GM13976 (cell line): Measurements from ENCODE around the gene CCDC170.

Source experiments
- DNase-seq: peaks from one replicate; pipeline ENCODE4 v3.0.0; 2012; ENCODE audit warnings: low spot score
- in situ Hi-C: fragments of 300-500 bp; cut with MboI; formaldehyde crosslinking; loops from one replicate; pipeline ENCODE4 v1.12.0; 2022; ENCODE audit warnings: low sequenced_read_pairs, mixed read lengths, inconsistent platforms; ENCODE audit not compliant: unreplicated experiment
- TF ChIP-seq, protein P1 (sequence below): IDR thresholded peaks from 2 replicates; pipeline ENCODE4 v1.5.1; 2012; ENCODE audit warnings: borderline replicate concordance, mild to moderate bottlenecking; ENCODE audit not compliant: insufficient read depth; ENCODE audit errors: extremely low read depth, missing control alignments, control extremely low read depth

CCDC170 gene

DNA sequence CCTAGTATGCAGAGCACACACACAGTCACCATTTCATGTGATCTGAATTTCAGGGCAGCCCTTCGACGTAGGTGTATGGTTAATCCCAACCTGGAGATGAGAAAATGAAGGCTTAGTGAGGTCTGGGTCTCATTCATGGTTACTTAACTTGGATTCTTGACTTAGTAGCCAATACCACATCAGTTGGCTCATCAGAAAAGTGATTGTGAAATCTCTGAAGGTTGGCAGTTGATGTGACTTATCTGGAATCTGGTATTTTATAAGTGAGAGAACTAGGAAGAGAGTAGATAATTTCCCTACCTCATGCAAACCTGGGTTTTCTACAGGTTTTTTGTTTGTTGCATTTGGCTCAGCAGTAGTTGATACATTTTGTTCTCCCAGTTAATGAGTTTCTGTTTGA lies 123.7 kb downstream of the CCDC170 start:
- no peak for DNase-seq
- in situ Hi-C loops, result no loop called here

DNA sequence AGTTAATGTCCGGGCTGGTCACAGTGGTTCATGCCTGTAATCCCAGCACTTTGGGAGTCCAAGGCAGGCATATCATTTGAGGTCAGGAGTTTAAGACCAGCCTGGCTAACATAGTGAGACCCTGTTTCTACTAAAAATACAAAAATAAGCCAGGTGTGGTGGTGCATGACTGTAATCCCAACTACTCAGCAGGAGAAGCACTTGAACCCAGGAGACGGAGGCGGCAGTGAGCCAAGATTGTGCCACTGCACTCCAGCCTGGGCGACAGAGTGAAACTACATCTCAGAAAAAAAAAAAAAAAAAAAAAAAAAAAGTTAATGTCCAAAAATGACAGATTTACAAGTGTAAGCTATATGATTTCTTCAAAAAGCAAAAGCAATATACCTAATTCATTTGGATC lies 124.9 kb downstream of the CCDC170 start:
- DNase-seq, result no peak
- in situ Hi-C loops, result no loop called here
- TF ChIP-seq, protein P1, sequence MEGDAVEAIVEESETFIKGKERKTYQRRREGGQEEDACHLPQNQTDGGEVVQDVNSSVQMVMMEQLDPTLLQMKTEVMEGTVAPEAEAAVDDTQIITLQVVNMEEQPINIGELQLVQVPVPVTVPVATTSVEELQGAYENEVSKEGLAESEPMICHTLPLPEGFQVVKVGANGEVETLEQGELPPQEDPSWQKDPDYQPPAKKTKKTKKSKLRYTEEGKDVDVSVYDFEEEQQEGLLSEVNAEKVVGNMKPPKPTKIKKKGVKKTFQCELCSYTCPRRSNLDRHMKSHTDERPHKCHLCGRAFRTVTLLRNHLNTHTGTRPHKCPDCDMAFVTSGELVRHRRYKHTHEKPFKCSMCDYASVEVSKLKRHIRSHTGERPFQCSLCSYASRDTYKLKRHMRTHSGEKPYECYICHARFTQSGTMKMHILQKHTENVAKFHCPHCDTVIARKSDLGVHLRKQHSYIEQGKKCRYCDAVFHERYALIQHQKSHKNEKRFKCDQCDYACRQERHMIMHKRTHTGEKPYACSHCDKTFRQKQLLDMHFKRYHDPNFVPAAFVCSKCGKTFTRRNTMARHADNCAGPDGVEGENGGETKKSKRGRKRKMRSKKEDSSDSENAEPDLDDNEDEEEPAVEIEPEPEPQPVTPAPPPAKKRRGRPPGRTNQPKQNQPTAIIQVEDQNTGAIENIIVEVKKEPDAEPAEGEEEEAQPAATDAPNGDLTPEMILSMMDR, result no peak

More for the DNA sequence above, 123.7 kb downstream of the CCDC170 start:
- TF ChIP-seq, protein P1, result no peak

DNA sequence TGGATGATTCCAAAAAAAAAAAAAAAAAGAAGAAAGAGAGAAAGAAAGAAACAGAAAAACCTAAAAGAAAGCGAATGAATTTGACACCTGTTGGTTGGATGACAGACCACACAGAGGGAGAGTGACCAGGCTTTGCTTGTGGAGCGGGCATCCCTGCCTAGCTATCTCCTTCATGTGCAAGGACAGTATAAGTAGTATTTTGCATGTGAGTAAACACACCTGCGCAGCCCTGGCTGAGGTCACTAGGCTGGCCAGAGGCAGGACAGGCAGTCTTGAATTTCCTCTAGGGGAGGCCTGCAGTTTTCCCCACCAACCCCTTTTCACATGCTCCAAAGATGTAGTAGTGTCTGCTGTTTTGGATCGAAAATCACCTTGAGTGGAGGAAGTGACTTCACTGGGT lies 126.4 kb downstream of the CCDC170 start:
- DNase-seq, result no peak
- TF ChIP-seq, protein P1, result no peak
- in situ Hi-C loops, result no loop called here

DNA sequence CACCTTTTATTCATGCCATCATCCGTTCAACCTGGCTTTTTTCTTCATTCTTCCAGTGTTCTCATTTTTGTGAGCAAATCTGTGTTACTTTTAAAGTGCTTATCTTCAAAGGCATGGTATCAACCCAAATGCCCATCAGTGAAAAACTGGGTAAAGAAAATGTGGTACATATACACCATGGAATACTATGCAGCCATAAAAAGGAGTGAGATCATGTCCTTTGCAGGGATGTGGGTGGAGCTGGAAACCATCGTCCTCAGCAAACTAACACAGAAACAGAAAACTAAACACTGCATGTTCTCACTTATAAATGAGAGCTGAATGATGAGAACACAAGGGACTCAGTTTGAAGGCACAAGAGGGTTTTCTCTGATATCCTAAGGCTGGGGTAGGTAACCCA lies 130.3 kb downstream of the CCDC170 start:
- TF ChIP-seq, protein P1, result no peak
- DNase-seq, result no peak
- in situ Hi-C loops, result no loop called here

DNA sequence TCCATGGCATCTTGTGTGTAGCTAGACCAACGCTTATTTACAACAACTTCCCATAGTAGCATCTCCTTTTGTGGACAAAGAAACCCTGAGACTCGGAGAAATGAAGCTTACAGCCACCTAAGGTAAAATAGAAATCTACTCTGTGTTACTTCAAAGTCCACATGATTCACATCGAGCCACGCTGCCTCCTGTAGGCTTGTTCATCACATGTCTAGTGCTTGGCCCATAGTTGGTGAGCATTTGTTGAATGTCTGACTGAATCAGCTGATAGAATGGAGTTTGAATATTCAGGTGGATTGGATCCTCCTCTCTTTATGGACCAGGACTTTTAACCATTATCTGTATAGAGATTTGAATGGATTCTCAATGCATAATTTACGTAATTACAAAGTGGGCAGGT lies 130.7 kb downstream of the CCDC170 start:
- in situ Hi-C loops, result no loop called here
- TF ChIP-seq, protein P1, result no peak
- no peak for DNase-seq

DNA sequence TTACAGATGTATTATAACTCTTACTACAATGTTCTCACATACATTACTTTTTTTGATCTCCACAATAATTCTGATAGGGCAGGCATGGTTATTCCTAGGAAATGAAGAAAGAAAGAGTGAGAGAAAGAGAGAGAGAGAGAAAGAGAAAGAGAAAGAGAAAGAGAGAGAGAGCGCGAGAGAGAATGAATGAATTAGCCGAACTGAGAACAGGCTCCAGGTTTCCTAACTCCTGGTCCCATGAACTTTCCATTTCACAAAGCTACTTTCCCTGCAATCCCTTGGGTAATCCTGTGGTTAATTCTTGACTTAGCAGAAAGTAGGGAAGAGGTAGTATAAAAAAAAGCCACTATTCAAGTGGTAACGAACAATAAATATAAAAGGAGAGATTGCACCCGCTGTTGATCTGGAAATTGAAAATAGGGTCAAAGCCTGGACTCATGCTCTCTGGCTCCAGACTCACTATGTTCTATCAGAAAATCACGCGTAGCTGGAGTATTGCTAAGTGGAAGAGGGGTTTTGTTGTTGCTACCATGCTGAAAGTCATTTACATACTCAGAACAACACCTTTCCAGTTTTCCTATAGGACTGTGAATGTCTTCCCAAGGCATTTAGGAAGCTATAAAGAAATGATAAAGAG lies 131.2 kb downstream of the CCDC170 start:
- in situ Hi-C loops, result no loop called here
- TF ChIP-seq, protein P1, result no peak
- no peak for DNase-seq

DNA sequence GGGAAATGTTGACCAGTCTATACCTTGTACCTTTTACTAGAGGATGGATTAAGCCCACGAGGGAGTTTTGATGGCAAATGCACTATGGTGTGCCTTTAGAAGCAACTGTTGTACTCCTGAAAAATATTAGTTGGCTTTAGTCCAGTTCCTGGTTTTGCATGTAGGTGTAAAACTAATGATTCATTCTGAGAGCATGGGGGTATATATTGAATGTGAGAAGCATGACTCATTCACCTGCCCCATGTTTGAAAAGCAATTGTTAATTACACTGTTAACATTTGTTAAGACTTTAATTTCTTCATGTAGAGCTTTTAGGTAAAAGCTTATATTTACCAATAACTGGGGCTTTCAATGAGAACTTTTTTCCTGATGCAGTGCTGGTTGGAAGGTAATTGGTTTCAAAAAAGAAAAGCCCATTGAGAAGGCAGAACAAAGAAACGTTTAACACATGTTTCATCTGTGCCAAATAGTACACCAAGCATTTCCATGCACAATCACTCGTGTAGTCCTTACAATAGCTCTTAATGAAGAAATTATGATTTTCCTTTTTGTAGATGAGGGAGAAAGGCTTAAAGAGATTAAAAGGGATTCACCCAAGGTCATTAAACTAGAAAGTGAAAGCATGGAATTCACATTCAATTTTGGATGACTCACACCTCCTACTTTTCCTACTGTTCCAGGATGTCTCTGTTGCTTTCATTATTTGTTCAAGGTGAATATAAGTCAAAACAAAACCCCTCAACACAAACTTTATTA lies 134.1 kb downstream of the CCDC170 start:
- DNase-seq, result no peak
- TF ChIP-seq, protein P1, result no peak
- in situ Hi-C loops, result no loop called here
